HG02884 (cell line): ENCODE results near the gene RAB7B.

Experiments
- ATAC-seq: cut with Tn5 transposase; IDR thresholded peaks from one replicate; pipeline ENCODE4 v1.9.1; 2021; ENCODE audit warnings: mild to moderate bottlenecking, moderate library complexity; ENCODE audit not compliant: unreplicated experiment

Gene RAB7B

DNA sequence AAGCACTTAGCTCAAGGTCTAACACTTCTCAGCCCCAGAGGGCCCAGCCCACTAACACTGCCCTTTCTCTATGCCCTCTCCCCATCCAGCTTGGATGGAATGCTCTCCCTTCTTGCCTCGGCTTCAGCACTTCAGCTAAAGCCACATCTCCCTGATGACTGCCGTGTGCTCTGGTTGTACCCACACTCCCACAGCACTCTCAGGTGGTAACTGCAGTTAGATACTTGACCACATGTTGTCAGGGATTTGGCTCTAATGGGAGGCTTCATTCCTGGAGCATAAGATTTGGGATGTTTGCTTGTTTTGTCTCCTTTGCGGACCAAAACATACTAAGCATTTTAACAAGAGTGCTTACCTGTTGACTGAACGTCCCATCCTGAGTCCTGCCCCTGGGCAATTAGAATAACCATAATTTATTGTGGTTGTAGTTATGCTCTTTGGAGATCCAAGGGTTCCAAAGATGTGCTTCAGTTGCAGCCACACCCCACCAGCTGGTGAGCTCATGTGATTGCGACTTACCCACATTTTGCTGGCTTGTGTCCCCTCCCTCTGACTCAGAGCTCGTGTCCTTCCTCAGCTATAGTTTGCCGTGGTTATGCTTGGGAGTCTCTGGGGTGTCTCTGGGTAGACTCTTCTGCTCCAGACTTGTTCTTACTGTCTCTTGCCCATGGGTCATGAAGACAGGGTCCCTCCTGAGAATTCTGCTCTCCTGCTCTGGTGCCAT lies 52.2 kb downstream of the RAB7B start:
- no peak for ATAC-seq

DNA sequence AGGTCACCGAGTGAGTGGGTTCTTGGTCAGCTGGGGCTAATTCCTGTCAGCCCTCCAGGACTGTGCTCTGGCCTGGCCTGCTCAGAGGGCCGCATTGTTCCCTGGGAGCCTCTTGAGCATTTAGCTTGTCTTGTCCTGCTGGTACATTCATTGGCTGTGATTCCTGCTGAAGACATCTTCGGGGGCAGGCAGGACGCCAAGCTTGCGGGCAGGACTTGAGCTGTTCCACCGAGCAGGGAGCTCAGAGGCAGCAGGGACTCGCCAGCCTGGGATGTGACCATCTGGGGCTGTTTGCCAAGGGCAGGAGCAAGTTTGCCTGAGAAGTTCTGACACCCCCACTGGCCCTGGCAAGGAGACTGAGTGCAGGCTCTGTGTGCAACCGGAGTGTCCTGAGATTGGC lies 52.9 kb downstream of the RAB7B start:
- no peak for ATAC-seq

DNA sequence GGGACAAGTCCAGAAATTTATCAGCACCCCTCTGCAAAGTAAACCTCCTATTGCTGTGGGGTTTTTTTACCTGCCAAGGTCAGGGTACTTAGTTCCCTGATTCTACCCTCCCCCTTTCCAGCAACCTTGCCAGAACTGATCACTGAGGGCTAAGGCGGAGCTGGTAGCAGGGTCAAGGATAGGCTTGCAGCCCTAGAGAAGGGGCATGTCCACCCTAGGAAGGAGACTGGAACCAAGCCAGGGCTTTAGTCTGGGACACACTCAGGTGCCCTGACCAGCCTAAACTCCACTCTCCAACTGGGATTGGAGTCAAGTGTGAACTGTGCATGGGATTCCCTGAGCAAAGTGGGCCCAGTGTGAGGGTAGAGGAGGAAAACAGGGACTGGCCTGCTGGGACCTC lies 53.4 kb downstream of the RAB7B start:
- no peak for ATAC-seq

DNA sequence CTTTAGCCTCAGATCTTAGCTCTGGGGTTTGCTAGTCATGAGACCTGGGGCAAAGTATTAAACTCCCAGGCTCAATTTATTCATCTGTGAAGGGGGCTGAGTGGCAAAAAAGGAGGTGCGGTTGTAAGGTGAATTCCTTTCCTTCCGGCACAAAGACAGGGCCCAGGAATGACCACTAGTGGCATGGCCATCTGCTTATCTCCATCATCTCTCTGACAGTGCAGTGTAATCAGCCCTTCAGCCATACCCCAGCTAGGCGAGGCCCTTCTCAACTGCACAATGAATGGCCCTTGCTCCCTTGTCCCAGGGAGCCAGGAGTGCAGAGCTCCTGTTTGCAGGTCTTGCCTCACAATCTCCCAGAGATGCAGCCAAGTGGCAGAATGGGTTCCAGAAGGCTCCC lies 54.3 kb downstream of the RAB7B start:
- no peak for ATAC-seq

DNA sequence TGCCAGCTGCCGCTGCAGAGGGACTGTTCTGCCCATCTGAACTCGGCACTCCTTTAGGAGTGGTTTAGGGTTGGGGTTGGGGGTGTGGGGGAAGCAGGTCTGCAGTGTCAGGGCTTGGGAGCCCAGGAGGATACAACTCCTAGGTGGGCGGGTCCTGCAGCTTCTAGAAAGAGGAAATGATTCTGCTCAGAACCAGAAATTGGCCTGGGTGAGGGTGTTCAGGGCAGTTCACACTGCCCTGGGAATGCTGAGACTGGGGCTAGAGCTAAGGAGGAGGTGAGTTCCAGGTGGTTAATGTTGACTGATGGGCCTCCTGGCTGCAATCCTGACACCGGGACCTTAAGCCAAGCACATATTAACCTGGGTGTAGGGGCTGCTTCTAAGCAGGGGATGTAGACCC lies 55.2 kb downstream of the RAB7B start:
- ATAC-seq, result no peak

DNA sequence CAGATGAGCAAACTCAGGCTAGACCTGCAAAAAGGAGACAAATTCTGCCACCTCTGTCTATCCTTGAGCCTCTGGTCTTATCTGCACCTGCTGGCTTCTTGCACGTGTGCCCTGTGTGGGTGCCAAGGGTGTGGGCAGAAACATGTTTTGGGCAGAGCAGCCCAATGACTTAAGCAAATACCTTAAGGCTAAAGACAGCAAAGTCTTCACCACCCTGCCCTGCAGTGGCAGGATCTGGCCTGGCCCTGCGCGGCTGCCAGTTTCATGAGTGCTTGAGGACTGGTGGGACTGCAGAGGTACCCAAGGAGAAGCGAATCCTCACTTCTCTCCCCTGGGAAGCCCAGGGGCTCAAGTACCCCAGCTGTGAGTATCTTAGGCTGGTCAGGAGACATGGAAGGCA lies 56.2 kb downstream of the RAB7B start:
- no peak for ATAC-seq

DNA sequence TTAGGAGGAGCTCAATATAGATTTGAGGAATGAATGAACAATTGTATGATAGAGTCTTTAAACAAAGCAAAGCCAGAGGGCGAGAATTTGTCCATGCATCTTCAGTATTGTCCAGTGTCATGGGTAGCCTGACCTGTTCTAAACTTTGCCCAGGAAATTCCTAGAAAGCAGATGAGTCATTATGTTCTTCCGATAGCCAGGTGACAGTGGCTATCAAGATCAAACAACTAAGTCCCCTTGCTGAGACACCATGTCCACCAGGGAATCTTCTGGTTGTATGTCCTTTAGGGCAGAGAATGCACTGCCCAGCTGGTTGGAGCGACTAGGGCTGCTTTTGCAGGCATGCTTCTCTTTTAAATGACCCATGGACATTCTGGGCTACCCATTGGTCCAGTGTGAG lies 58.1 kb downstream of the RAB7B start:
- no peak for ATAC-seq

DNA sequence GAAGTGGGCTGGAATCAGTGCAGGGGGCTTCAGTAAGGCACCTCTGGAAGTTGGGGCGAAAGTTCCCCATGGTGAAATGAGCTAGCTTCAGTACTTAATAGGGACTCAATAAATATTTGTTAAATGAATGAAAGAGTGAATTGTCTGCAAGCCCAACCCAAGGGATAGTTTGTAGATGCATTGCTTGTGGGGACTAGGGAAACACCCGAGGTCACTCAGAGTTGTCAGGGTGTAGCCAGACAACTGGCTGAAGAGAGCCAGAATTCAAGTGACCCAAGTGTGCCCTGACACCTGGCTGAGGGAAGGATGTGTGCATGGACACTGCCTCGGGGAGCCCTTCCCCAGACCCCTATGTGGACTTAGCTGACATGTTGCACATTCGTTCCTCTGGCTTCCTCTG lies 58.7 kb downstream of the RAB7B start:
- ATAC-seq, result no peak

DNA sequence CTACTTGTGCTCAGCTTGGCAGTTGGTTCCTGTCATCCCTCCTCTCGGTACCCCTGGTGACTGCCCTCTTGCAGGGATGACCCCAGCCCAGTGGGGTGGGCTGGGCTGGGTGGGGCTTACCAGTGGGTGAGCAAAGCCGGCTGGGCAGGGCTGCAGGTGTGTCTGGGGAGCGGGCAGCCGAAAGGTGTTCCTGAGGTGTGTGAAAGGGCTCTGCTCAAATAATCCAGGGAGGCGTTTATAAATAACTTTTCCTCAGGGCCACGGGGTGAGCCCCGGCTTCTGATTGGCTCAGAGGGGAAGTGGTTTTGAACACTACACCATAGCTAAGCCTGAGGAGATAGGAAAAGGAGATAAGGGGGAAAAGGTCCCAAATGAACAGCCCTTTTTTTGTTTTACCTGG lies 60.0 kb downstream of the RAB7B start, which contains the start of gene SLC26A9:
SLC26A9 (minus strand) TSS at position 212 of the 400 bp plus-strand sequence. CDS start 7,636 bp downstream, outside the sequence.
- no peak for ATAC-seq

DNA sequence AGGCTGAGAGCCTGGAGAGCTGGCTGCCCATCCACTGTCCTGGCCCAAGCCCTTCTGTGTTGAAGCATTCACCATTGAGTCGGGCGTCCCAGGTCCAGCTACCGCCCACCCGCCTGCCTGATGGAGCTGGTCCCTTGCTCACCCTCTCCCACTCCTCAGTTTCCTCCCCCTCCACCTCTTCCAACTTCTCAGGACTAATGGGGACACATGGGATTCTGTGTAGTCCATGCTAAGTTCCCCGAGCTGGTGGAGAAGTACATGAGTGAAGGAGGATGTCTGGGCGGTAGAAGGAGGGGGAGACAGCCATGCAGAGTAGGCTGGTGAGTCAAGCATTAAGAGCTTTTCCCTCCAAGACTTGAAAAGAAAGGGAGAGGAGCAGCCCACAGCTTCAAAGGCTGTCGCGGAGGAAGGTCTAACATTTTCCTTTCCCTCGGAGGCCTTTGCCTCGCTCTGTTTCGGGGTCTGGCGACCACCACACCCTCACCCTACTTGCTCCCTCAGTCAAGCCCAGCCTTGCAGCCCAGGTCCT lies 60.5 kb downstream of the RAB7B start:
- no peak for ATAC-seq

DNA sequence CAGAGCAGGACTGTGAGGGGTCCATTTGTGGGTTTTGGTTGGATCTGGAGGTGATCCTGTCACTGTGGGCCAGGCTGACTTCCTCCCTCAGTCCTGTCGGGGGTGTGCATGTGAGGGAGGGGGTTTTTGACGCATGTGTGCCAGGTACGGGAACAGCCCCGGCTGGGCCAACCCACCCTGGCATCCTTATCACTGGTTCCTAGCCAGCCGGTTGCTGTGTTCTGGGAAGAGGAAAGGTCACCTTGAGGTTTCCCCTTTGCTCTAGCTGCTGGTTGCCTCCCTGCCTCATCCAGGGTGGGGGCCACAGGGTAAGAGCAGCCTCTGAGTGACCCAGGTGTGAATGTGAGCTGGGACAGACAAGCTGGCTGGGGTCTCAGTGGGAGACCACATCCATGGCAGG lies 62.5 kb downstream of the RAB7B start:
- no peak for ATAC-seq

DNA sequence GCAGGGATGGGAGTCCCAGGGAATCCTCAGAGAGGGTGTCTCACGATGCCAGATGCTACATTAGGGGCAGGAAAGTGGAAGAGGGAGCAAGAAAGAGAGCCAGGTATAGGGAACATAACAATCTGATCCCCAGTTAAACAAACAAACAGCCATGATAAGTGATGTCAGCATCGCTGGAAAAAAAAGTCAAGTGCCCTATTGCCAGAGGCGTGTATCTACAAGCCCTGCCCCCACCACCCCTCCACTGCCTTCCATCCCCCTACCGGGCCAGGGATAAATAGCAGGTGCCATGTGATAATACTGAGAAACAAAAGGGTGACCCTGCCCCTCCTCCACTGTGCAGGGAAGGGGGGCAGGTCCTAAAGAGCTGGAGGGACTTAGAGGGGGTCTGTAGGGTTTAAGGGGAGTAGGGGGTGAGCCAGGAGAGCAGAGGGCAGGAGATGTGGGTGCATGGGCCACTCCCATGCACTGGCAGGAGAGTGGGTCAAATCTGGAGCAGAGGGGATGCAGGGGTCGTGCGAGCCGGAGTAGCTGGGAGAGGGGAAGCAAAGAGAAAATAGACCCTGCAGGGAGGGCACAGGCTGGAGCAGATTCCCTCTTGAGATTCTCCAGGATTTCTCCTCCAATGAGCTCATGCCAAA lies 63.4 kb downstream of the RAB7B start:
- no peak for ATAC-seq

DNA sequence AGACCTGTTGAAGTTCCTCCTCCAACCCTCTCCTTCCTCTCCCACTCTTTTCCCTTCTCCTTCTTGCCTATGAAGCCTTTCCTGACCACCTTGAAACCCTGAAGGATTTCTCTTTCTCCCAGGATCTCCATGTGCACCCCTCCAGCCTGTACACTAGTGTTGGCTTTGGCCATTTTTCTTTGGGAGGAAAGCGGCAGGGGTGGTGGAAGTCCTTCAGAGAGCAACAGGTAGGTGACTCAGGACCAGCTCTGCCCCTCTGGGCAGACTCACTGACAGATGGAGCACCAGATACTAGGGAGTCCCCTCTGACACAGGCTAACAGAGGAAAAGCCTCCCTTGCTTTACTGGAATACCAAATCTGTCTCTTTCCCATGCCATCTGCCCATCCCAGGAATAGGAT lies 64.5 kb downstream of the RAB7B start:
- ATAC-seq, result no peak

DNA sequence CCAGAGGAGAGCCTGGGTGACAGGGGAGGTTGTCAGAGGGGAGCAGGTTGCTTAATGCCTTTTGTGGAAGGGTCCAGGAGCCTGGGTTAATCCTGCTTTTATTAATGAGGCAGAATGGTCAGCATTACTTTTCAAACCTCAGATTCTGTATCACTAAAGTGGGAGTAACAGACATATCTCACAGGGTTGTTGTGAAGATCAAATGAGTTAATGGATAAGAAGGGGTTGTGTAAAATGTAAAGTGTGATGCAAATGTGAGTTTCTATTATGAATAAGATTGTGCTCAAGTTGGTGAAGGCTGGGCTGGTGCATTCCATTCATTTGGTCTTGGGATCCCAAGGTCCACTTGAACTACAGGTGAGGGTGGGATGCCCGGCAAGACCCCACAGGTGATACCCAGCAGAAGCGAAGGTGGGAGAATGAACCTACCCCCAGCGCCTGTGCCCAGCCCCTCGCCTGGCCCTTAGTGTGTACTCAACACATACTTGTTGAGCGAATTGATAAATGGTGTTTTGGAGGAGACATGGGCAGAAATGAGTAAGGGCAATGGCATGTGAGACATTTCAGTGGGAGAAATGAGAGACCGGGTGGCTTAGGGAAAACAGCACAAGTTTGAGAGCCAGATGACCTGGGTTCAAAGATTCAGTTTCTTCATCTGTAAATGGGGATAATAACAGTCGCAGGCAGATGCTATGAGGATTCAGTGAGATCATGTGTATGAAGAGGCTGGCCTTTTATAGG lies 66.2 kb downstream of the RAB7B start:
- no peak for ATAC-seq

DNA sequence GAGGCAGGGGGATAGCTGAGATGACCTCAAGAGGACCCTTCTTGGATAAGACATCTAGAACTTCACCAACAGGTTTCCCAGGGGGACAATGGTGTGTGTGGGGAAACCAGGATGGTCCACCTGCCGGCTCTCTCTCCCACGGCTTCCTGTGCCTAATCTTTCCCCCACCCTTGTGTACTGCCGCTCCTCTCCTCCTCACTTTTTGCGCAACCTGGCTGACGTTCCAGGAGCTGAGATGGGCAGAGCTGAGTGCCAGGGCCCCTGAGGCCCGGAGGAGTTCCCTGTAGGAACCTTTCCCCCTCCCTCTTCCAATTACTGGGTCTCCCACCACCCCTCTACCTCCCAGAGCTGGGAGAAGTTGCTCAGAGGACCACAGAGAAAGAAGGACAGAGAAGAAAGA lies 66.9 kb downstream of the RAB7B start:
- ATAC-seq, result no peak

DNA sequence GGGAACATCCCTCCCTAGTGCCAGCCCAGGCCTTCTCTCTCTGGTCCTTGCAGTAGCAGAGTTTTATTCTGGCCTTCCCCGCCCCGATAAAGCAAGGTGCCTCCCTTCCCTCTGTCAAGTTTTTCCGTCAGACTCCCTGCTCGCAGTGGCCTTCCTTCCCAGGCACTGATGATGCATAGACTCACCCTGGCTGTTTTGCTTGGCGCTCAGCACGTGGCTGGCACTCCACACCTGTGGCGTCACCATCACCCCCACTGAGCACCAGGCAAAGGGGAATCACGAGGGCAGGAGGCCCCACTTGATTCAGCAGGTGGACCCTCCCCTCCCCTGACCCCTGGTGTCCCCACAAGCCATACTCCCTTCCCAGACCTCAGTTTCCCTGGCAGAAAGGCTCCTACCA lies 67.3 kb downstream of the RAB7B start:
- ATAC-seq, result no peak

DNA sequence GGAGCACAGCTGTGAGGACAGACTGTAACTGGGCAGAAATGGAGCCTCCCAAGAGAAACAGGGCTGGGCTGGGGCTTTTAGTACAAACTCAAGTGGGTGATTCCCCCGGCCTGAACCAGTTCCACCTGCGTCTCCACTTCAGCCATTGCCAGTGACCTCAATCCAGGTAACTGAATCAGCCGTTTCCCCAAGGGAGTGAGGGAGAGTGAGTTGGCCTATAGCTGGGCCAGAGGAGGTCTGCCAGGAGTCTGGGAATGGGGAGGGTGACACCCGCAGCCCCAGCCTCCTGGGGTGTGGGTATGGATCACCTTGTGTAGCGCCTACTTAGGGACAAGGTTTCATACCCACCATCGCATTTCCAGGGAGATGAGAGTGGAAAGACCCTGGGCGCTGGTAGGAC lies 68.4 kb downstream of the RAB7B start:
- no peak for ATAC-seq

DNA sequence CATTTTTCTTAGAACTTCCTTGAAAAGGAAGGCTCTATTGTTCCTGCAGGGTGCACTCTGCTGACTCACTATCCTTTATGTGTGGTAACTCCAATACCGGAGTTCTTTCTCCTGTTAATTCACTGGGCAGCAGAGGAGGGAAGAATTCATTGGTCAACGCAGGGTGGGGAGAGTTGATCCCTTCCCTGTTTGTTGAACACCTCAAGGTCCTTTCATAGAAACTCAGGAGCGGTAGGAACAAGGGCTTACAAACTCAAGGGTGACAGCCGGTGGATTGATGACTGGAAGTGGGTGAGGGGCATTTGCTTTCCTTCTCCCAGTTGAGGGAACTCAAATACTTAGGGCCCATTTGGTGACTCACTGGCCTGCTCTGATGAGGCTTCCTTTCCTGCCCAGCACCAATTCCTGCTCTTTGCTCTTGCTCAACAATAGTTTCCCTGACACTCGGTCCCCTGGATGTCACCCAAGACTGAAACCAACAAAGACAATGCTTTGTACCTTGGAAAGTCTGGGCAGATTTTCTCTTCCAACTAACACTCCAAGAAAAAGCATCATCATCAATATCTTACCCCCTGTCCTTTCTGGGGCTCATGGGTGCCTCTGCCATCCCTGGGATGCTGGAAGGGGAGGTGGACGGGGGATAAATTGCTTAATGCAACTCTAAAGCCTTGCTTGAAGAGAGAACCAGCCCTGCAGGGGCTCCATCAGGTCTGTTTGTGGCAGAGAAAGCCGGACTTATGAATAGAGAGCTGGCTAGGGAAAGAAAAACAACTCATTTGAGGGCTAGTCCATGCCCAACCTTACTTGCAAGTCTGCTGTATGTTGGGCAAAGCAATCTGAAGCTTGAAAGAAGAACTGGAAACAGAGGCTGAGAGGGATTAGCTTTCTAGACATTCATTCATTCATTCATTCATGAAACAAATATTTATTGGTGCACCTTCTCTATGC lies 69.2 kb downstream of the RAB7B start:
- no peak for ATAC-seq

DNA sequence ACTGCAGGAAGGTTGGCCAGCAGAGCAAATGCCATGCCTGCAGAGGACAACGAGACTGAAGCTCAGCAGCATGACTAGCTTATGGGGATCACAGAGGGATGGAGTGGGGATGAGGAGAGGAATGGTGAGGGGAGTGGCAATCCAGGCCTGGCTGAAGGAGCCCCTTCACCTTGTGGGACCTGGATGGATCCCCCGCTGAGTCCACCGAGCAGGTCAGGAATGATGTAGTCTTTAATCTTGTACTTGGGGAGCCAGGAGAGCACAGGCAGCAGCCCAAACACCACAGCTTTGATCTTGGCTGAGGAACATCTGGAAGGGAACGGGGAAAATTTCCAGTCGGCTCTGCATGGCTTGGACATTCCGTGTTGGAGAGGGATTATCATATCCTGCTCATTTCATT lies 70.4 kb downstream of the RAB7B start:
- ATAC-seq, result no peak

DNA sequence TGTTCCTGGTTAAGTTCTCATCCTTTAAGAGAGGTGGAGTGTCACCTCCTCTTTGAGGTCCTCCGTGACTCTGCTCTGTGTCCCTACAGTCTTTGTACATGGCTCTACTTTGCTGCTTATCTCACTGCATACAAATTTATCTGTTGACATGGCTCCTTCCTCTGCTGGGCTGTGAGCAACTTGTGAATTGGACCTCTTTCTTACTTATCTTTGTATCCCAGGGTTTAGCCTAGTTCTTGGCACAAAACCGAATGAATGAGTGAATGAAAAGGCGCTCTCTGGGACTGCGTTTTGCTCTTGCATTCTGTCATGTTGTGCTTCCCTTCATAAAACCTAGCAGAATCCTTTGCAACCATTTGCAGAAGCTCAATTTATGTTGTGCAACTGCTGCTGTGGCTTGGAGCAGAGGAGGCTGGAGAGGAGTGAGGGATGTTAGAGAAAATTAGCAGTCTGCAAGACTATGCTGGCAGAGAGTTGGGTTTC lies 72.4 kb downstream of the RAB7B start:
- no peak for ATAC-seq

DNA sequence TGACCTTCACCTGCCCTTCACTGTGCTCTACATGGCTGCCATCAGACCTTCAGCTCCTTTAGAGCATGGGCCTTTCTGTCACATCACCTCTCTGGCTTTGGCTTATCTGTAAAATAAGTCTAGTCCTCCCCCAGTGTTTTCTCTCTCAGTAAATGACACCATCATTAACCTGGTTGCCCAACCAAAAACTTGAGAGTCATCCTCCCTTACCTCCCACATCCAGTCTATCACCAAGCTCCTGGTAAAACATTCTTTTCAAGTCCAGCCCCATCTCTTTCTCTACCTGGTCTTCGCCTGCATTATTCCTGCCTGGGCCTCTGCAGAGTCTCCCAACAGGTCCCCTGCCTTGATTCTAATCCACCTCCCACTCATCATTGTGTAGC lies 73.0 kb downstream of the RAB7B start:
- no peak for ATAC-seq
